Esophagus squamous epithelium (tissue), 4 donors: ENCODE data around the gene CTNNA1.

ENCODE experiments used
- CTCF ChIP-seq, 6 experiments: fragments of 450-650 bp in 4 of 6; fragments of 200-600 bp in 2 of 6; sonication (generic) in 2 of 6; IDR thresholded peaks; one replicate each; pipeline ENCODE4 v1.5.1; 2016 to 2019; ENCODE audit warnings: antibody characterized with exemption in 6 of 6, mild to moderate bottlenecking in 4 of 6, moderate library complexity in 4 of 6
- POLR2A ChIP-seq, 4 donors: fragments of 450-650 bp; IDR thresholded peaks; one replicate each; pipeline ENCODE4 v1.6.1; 2017; ENCODE audit warnings: antibody characterized with exemption in 4 of 4, mild to moderate bottlenecking in 4 of 4, moderate library complexity in 3 of 4

DNA sequence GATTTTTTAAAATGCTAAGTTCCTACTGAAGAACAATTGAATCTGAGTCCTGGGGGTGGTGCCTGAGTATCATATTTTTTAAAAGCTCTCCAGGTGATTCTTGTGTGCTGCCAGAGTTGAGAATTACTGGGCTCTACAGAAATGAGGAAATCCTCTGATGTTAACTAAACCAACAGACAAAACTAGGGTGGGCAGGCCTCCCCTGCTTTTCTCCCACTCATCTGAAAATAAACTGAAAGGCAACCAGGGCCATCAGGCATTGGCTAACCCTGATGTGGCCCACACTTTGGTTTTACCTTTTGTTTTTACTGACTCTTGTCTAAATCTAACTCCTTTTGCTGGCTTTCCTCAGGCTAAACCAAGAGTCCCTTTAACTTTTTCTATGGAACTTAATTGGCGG lies 13.3 kb upstream of the CTNNA1 start:
- TF ChIP-seq CTCF (IDR thresholded peaks at IDR 0.05), result no peak
- no peak for TF ChIP-seq POLR2A (IDR thresholded peaks at IDR 0.05)
